NCI-H1048 (cell line): ENCODE results near the gene XIRP1.

Experiments used
- DNase-seq: peaks from one replicate; lab custom pipeline; 2025; lab: John Stamatoyannopoulos, UW

Gene XIRP1

GRCh38 chr3:39144095-39144747 is 48.2 kb downstream of the XIRP1 start:
- no peak for DNase-seq

- DNase-seq: no peak
These were observed 49.1 kb downstream of the XIRP1 start for GRCh38 chr3:39143051-39143885.

- no peak for DNase-seq
These were observed 50.3 kb downstream of the XIRP1 start for GRCh38 chr3:39142067-39142466.

- DNase-seq: no peak
These were observed 51.0 kb downstream of the XIRP1 start for GRCh38 chr3:39141171-39141995.

- DNase-seq: no peak
These were observed 51.9 kb downstream of the XIRP1 start for GRCh38 chr3:39140341-39140971.

GRCh38 chr3:39139442-39139841 is 53.0 kb downstream of the XIRP1 start:
- DNase-seq: no peak

- no peak for DNase-seq
These were observed 53.5 kb downstream of the XIRP1 start for GRCh38 chr3:39138804-39139415.

GRCh38 chr3:39137991-39138803 is 54.2 kb downstream of the XIRP1 start:
- no peak for DNase-seq

GRCh38 chr3:39137435-39137936 is 54.9 kb downstream of the XIRP1 start:
- DNase-seq: no peak

GRCh38 chr3:39136533-39137434 is 55.6 kb downstream of the XIRP1 start:
- DNase-seq: no peak

- no peak for DNase-seq
These were observed 57.1 kb downstream of the XIRP1 start for GRCh38 chr3:39135170-39135805.

GRCh38 chr3:39134305-39134704 is 58.1 kb downstream of the XIRP1 start:
- no peak for DNase-seq

GRCh38 chr3:39133822-39134221 is 58.6 kb downstream of the XIRP1 start:
- DNase-seq: no peak
